ENCODE results near the gene ZNF543.

DNA sequence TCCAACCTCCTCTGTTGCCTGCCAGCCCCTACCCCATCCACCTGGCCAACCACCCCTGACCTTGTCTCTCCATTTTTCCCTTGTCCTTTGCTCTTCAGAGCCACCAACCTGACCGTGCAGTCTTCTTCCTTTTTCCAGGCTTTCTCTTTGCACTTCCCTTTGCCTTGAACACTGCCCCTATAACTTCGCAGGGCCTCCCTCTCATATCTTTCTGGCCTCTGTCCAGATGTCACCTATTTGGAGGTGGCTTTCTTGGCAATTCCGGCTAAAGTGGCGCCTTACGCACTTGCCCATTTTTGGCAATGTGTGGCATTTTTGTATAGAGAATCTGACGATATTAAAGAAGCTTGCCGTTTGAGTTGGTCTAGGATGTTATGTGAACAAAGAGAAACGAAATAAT is 844 bp downstream of the ZNF543 start:
- TF ChIP-seq CTCF (IDR thresholded peaks at IDR 0.05) (no peak), POLR2A (IDR thresholded peaks at IDR 0.05) (no peak)
